HEK293 (cell line): ENCODE data around the gene ZNF428.

Experiments
- KLF9 ChIP-seq: fragments of 450-650 bp; formaldehyde crosslinking; IDR thresholded peaks from 2 replicates; pipeline ENCODE4 v1.5.1; 2016; ENCODE audit warnings: missing biosample characterization, missing genetic modification characterization, low read depth
- MZF1 ChIP-seq: fragments of 450-650 bp; formaldehyde crosslinking; IDR thresholded peaks from 2 replicates; pipeline ENCODE4 v1.5.1; 2017; ENCODE audit warnings: missing biosample characterization, missing genetic modification characterization, borderline replicate concordance
- PBX3 ChIP-seq: sonication (generic); formaldehyde crosslinking; IDR thresholded peaks from 2 replicates; pipeline ENCODE4 v1.8.1; 2022; ENCODE audit warnings: mild to moderate bottlenecking, moderate library complexity, missing genetic modification reagents
- SCRT1 ChIP-seq: fragments of 450-650 bp; formaldehyde crosslinking; IDR thresholded peaks from 2 replicates; pipeline ENCODE4 v1.5.1; 2016; ENCODE audit warnings: missing biosample characterization, missing genetic modification characterization, borderline replicate concordance
- SCRT2 ChIP-seq: fragments of 450-650 bp; formaldehyde crosslinking; IDR thresholded peaks from 2 replicates; pipeline ENCODE4 v1.5.1; 2016; ENCODE audit warnings: missing biosample characterization, missing genetic modification characterization
- WT1 ChIP-seq: fragments of 450-650 bp; formaldehyde crosslinking; IDR thresholded peaks from 2 replicates; pipeline ENCODE4 v1.5.1; 2016; ENCODE audit warnings: missing biosample characterization, missing genetic modification characterization
- ZBTB1 ChIP-seq: fragments of 450-650 bp; formaldehyde crosslinking; IDR thresholded peaks from 2 replicates; pipeline ENCODE4 v1.5.1; 2016; ENCODE audit warnings: missing biosample characterization, missing genetic modification characterization
- ZBTB17 ChIP-seq: fragments of 450-650 bp; formaldehyde crosslinking; IDR thresholded peaks from 2 replicates; pipeline ENCODE4 v1.5.1; 2016; ENCODE audit warnings: missing biosample characterization, missing genetic modification characterization
- ZFP37 ChIP-seq: fragments of 450-650 bp; formaldehyde crosslinking; IDR thresholded peaks from 2 replicates; pipeline ENCODE4 v1.5.1; 2016; ENCODE audit warnings: missing biosample characterization, missing genetic modification characterization
- ZNF10 ChIP-seq: fragments of 450-650 bp; formaldehyde crosslinking; IDR thresholded peaks from 2 replicates; pipeline ENCODE4 v1.5.1; 2017; ENCODE audit warnings: missing biosample characterization, missing genetic modification characterization
- ZNF148 ChIP-seq: fragments of 450-650 bp; formaldehyde crosslinking; IDR thresholded peaks from 2 replicates; pipeline ENCODE4 v1.5.0; 2017; ENCODE audit warnings: missing biosample characterization, missing genetic modification characterization, borderline replicate concordance
- ZNF23 ChIP-seq: fragments of 450-650 bp; formaldehyde crosslinking; IDR thresholded peaks from 2 replicates; pipeline ENCODE4 v1.5.1; 2016; ENCODE audit warnings: missing biosample characterization, missing genetic modification characterization, borderline replicate concordance
- ZNF292 ChIP-seq: fragments of 450-650 bp; formaldehyde crosslinking; IDR thresholded peaks from 2 replicates; pipeline ENCODE4 v1.5.1; 2016; ENCODE audit warnings: low read depth, missing biosample characterization, missing genetic modification characterization, borderline replicate concordance
- ZNF391 ChIP-seq: fragments of 450-650 bp; formaldehyde crosslinking; IDR thresholded peaks from 2 replicates; pipeline ENCODE4 v1.5.1; 2016; ENCODE audit warnings: low read depth, missing biosample characterization, missing genetic modification characterization, borderline replicate concordance
- ZNF501 ChIP-seq: fragments of 450-650 bp; formaldehyde crosslinking; IDR thresholded peaks from 2 replicates; pipeline ENCODE4 v1.5.1; 2016; ENCODE audit warnings: missing biosample characterization, missing genetic modification characterization
- ZNF549 ChIP-seq: fragments of 450-650 bp; IDR thresholded peaks from 2 replicates; pipeline ENCODE4 v1.5.1; 2018; ENCODE audit warnings: missing biosample characterization, missing genetic modification characterization, mild to moderate bottlenecking, inconsistent platforms, moderate library complexity
- ZNF555 ChIP-seq: fragments of 450-650 bp; formaldehyde crosslinking; conservative IDR thresholded peaks from 2 replicates; pipeline ENCODE4 v1.5.1; 2017; ENCODE audit warnings: missing biosample characterization, mild to moderate bottlenecking, missing genetic modification characterization, inconsistent platforms
- ZNF654 ChIP-seq: fragments of 450-650 bp; formaldehyde crosslinking; IDR thresholded peaks from 2 replicates; pipeline ENCODE4 v1.5.1; 2016; ENCODE audit warnings: low read depth, missing biosample characterization, missing genetic modification characterization
- ZNF777 ChIP-seq: fragments of 450-650 bp; formaldehyde crosslinking; IDR thresholded peaks from 2 replicates; pipeline ENCODE4 v1.5.1; 2017; ENCODE audit warnings: missing biosample characterization, missing genetic modification characterization, borderline replicate concordance
- ZNF837 ChIP-seq: fragments of 450-650 bp; formaldehyde crosslinking; IDR thresholded peaks from 2 replicates; pipeline ENCODE4 v1.5.1; 2016; ENCODE audit warnings: missing biosample characterization, missing genetic modification characterization
- TF ChIP-seq, protein P1 (sequence below): fragments of 450-650 bp; formaldehyde crosslinking; conservative IDR thresholded peaks from 2 replicates; pipeline ENCODE4 v1.5.1; 2016; ENCODE audit warnings: low read depth, missing biosample characterization, missing genetic modification characterization
- TF ChIP-seq, protein P2 (sequence below): fragments of 450-650 bp; formaldehyde crosslinking; IDR thresholded peaks from 2 replicates; pipeline ENCODE4 v1.5.1; 2016; ENCODE audit warnings: missing biosample characterization, missing genetic modification characterization
- TF ChIP-seq, protein P3 (sequence below): fragments of 450-650 bp; formaldehyde crosslinking; IDR thresholded peaks from 2 replicates; pipeline ENCODE4 v1.5.1; 2017; ENCODE audit warnings: missing biosample characterization, mild to moderate bottlenecking, missing genetic modification characterization, moderate library complexity

The ZNF428 gene

GRCh38 chr19:43595999-43596841, 23.2 kb downstream of the ZNF428 start, which contains the start of the genes IRGQ and ZNF576 (continued):
- peak; percentile 100 for TF ChIP-seq SCRT1
- TF ChIP-seq ZNF23 (tag by site-specific recombination), result no peak
- TF ChIP-seq, protein P1, sequence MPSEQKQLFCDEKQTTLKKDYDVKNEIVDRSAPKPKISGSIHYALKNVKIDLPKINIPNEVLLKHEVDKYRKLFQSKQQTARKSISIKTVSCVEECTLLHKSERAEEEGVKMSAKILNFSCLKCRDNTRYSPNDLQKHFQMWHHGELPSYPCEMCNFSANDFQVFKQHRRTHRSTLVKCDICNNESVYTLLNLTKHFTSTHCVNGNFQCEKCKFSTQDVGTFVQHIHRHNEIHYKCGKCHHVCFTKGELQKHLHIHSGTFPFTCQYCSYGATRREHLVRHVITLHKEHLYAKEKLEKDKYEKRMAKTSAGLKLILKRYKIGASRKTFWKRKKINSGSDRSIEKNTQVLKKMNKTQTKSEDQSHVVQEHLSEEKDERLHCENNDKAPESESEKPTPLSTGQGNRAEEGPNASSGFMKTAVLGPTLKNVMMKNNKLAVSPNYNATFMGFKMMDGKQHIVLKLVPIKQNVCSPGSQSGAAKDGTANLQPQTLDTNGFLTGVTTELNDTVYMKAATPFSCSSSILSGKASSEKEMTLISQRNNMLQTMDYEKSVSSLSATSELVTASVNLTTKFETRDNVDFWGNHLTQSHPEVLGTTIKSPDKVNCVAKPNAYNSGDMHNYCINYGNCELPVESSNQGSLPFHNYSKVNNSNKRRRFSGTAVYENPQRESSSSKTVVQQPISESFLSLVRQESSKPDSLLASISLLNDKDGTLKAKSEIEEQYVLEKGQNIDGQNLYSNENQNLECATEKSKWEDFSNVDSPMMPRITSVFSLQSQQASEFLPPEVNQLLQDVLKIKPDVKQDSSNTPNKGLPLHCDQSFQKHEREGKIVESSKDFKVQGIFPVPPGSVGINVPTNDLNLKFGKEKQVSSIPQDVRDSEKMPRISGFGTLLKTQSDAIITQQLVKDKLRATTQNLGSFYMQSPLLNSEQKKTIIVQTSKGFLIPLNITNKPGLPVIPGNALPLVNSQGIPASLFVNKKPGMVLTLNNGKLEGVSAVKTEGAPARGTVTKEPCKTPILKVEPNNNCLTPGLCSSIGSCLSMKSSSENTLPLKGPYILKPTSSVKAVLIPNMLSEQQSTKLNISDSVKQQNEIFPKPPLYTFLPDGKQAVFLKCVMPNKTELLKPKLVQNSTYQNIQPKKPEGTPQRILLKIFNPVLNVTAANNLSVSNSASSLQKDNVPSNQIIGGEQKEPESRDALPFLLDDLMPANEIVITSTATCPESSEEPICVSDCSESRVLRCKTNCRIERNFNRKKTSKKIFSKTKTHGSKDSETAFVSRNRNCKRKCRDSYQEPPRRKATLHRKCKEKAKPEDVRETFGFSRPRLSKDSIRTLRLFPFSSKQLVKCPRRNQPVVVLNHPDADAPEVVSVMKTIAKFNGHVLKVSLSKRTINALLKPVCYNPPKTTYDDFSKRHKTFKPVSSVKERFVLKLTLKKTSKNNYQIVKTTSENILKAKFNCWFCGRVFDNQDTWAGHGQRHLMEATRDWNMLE (tag by site-specific recombination), result peak; percentile 86; the same call in 1 of the 2 replicates
- no peak for TF ChIP-seq ZNF555 (tag by site-specific recombination)
- TF ChIP-seq ZNF837 (tag by site-specific recombination), result no peak
- TF ChIP-seq MZF1 (tag by site-specific recombination), result 0 out of 2 replicates have a peak, but pooled peaks have one; percentile 18
- no peak for TF ChIP-seq ZNF292
- TF ChIP-seq ZNF10, result peak; percentile 48; the same call in 1 of the 2 replicates
- TF ChIP-seq ZNF549 (tag by site-specific recombination), result no peak
- TF ChIP-seq PBX3 (CRISPR knock-in tag), result no peak
- TF ChIP-seq, protein P2, sequence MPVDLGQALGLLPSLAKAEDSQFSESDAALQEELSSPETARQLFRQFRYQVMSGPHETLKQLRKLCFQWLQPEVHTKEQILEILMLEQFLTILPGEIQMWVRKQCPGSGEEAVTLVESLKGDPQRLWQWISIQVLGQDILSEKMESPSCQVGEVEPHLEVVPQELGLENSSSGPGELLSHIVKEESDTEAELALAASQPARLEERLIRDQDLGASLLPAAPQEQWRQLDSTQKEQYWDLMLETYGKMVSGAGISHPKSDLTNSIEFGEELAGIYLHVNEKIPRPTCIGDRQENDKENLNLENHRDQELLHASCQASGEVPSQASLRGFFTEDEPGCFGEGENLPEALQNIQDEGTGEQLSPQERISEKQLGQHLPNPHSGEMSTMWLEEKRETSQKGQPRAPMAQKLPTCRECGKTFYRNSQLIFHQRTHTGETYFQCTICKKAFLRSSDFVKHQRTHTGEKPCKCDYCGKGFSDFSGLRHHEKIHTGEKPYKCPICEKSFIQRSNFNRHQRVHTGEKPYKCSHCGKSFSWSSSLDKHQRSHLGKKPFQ (tag by site-specific recombination), result peak; percentile 64; the same call in 1 of the 2 replicates
- peak; percentile 85 for TF ChIP-seq ZNF501 (tag by site-specific recombination)
- TF ChIP-seq KLF9 (tag by site-specific recombination), result peak; percentile 100
- TF ChIP-seq ZNF391 (tag by site-specific recombination), result peak; percentile 94
- TF ChIP-seq ZFP37 (tag by site-specific recombination), result peak; percentile 95
- TF ChIP-seq ZBTB1 (tag by site-specific recombination), result peak; percentile 31; the same call in 1 of the 2 replicates
- TF ChIP-seq WT1 (tag by site-specific recombination), result peak; percentile 31; the same call in 1 of the 2 replicates
- TF ChIP-seq, protein P3, sequence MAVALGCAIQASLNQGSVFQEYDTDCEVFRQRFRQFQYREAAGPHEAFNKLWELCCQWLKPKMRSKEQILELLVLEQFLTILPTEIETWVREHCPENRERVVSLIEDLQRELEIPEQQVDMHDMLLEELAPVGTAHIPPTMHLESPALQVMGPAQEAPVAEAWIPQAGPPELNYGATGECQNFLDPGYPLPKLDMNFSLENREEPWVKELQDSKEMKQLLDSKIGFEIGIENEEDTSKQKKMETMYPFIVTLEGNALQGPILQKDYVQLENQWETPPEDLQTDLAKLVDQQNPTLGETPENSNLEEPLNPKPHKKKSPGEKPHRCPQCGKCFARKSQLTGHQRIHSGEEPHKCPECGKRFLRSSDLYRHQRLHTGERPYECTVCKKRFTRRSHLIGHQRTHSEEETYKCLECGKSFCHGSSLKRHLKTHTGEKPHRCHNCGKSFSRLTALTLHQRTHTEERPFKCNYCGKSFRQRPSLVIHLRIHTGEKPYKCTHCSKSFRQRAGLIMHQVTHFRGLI (tag by site-specific recombination), result peak; percentile 50; the same call in 1 of the 2 replicates
- no peak for TF ChIP-seq ZNF148
- TF ChIP-seq ZNF777 (tag by site-specific recombination), result no peak
- no peak for TF ChIP-seq ZNF654 (tag by site-specific recombination)
- TF ChIP-seq ZBTB17 (tag by site-specific recombination), result peak; percentile 97
- peak; percentile 100 for TF ChIP-seq SCRT2 (tag by site-specific recombination)
